ENCODE measurements around the gene IQCM.
"Not testable (repeated sequence)": the region's sequence is repeated elsewhere in the genome, so short reads cannot be mapped to it uniquely, and the experiment has no call there.

The IQCM gene

GRCh38 chr4:149499726-149500125 is 315.9 kb downstream of the IQCM start:
- FAIRE-seq (no peak), DNase-seq (ENCODE audit: insufficient read length, low spot score) (no peak)
- no peak for TF ChIP-seq TAF1 (IDR thresholded peaks at IDR 0.05; ENCODE audit: low read depth, low read length)
- TF ChIP-seq POLR2A (IDR thresholded peaks at IDR 0.05; ENCODE audit: low read depth, low read length): no peak
- TF ChIP-seq SPI1 (IDR thresholded peaks at IDR 0.05; ENCODE audit: low read depth, low read length): no peak
- no peak for TF ChIP-seq POU2F2 (IDR thresholded peaks at IDR 0.05; ENCODE audit: low read depth, low read length)
- TF ChIP-seq PAX5 (IDR thresholded peaks at IDR 0.05; ENCODE audit: insufficient read depth, low read length, severe bottlenecking): no peak
- TF ChIP-seq POLR2AphosphoS5 (IDR thresholded peaks at IDR 0.05; ENCODE audit: low read depth, low read length): no peak

- TF ChIP-seq SPI1 (IDR thresholded peaks at IDR 0.05; ENCODE audit: low read depth, low read length): no peak
- no peak for TF ChIP-seq POLR2A (IDR thresholded peaks at IDR 0.05; ENCODE audit: low read depth, low read length)
- TF ChIP-seq POU2F2 (IDR thresholded peaks at IDR 0.05; ENCODE audit: low read depth, low read length): no peak
- no peak for TF ChIP-seq TAF1 (IDR thresholded peaks at IDR 0.05; ENCODE audit: low read depth, low read length)
- no peak for TF ChIP-seq PAX5 (IDR thresholded peaks at IDR 0.05; ENCODE audit: insufficient read depth, low read length, severe bottlenecking)
- no peak for TF ChIP-seq POLR2AphosphoS5 (IDR thresholded peaks at IDR 0.05; ENCODE audit: low read depth, low read length)
- FAIRE-seq: no peak
- no peak for DNase-seq (ENCODE audit: insufficient read length, low spot score)
These were observed 317.4 kb downstream of the IQCM start for GRCh38 chr4:149498246-149498645.

- no peak for FAIRE-seq
- DNase-seq (ENCODE audit: insufficient read length, low spot score): no peak
- TF ChIP-seq SPI1 (IDR thresholded peaks at IDR 0.05; ENCODE audit: low read depth, low read length): no peak
- no peak for TF ChIP-seq POLR2A (IDR thresholded peaks at IDR 0.05; ENCODE audit: low read depth, low read length)
- TF ChIP-seq POLR2AphosphoS5 (IDR thresholded peaks at IDR 0.05; ENCODE audit: low read depth, low read length): no peak
- TF ChIP-seq TAF1 (IDR thresholded peaks at IDR 0.05; ENCODE audit: low read depth, low read length): no peak
- TF ChIP-seq POU2F2 (IDR thresholded peaks at IDR 0.05; ENCODE audit: low read depth, low read length): no peak
- TF ChIP-seq PAX5 (IDR thresholded peaks at IDR 0.05; ENCODE audit: insufficient read depth, low read length, severe bottlenecking): no peak
These were observed 322.2 kb downstream of the IQCM start for GRCh38 chr4:149493492-149493891.

GRCh38 chr4:149489321-149489720 is 326.3 kb downstream of the IQCM start:
- no peak for DNase-seq (ENCODE audit: insufficient read length, low spot score)
- TF ChIP-seq POLR2A (IDR thresholded peaks at IDR 0.05; ENCODE audit: low read depth, low read length) (no peak), PAX5 (IDR thresholded peaks at IDR 0.05; ENCODE audit: insufficient read depth, low read length, severe bottlenecking) (no peak), POU2F2 (IDR thresholded peaks at IDR 0.05; ENCODE audit: low read depth, low read length) (no peak)
- FAIRE-seq: no peak

- DNase-seq (ENCODE audit: insufficient read length, low spot score): no peak
- FAIRE-seq: no peak
- no peak for TF ChIP-seq POU2F2 (IDR thresholded peaks at IDR 0.05; ENCODE audit: low read depth, low read length)
- no peak for TF ChIP-seq SPI1 (IDR thresholded peaks at IDR 0.05; ENCODE audit: low read depth, low read length)
- TF ChIP-seq POLR2AphosphoS5 (IDR thresholded peaks at IDR 0.05; ENCODE audit: low read depth, low read length): no peak
- no peak for TF ChIP-seq PAX5 (IDR thresholded peaks at IDR 0.05; ENCODE audit: insufficient read depth, low read length, severe bottlenecking)
- TF ChIP-seq POLR2A (IDR thresholded peaks at IDR 0.05; ENCODE audit: low read depth, low read length): no peak
- no peak for TF ChIP-seq TAF1 (IDR thresholded peaks at IDR 0.05; ENCODE audit: low read depth, low read length)
These were observed 328.8 kb downstream of the IQCM start for GRCh38 chr4:149486861-149487260.

- DNase-seq (ENCODE audit: insufficient read length, low spot score); FAIRE-seq: not testable (repeated sequence)
These were observed 347.0 kb downstream of the IQCM start for GRCh38 chr4:149468669-149469068.

GRCh38 chr4:149466446-149466845 is 349.2 kb downstream of the IQCM start:
- TF ChIP-seq PAX5 (IDR thresholded peaks at IDR 0.05; ENCODE audit: insufficient read depth, low read length, severe bottlenecking) (no peak), TAF1 (IDR thresholded peaks at IDR 0.05; ENCODE audit: low read depth, low read length) (no peak), POLR2A (IDR thresholded peaks at IDR 0.05; ENCODE audit: low read depth, low read length) (no peak), SPI1 (IDR thresholded peaks at IDR 0.05; ENCODE audit: low read depth, low read length) (no peak), POLR2AphosphoS5 (IDR thresholded peaks at IDR 0.05; ENCODE audit: low read depth, low read length) (no peak), POU2F2 (IDR thresholded peaks at IDR 0.05; ENCODE audit: low read depth, low read length) (no peak)
- DNase-seq (ENCODE audit: insufficient read length, low spot score): no peak
- no peak for FAIRE-seq

- DNase-seq (ENCODE audit: insufficient read length, low spot score) (no peak), FAIRE-seq (no peak)
- TF ChIP-seq POLR2A (IDR thresholded peaks at IDR 0.05; ENCODE audit: low read depth, low read length) (no peak), TAF1 (IDR thresholded peaks at IDR 0.05; ENCODE audit: low read depth, low read length) (no peak), SPI1 (IDR thresholded peaks at IDR 0.05; ENCODE audit: low read depth, low read length) (no peak), PAX5 (IDR thresholded peaks at IDR 0.05; ENCODE audit: insufficient read depth, low read length, severe bottlenecking) (no peak), POLR2AphosphoS5 (IDR thresholded peaks at IDR 0.05; ENCODE audit: low read depth, low read length) (no peak), POU2F2 (IDR thresholded peaks at IDR 0.05; ENCODE audit: low read depth, low read length) (no peak)
These were observed 349.7 kb downstream of the IQCM start for GRCh38 chr4:149465955-149466354.

- TF ChIP-seq TAF1 (IDR thresholded peaks at IDR 0.05; ENCODE audit: low read depth, low read length) (no peak), POLR2A (IDR thresholded peaks at IDR 0.05; ENCODE audit: low read depth, low read length) (no peak), PAX5 (IDR thresholded peaks at IDR 0.05; ENCODE audit: insufficient read depth, low read length, severe bottlenecking) (no peak), POU2F2 (IDR thresholded peaks at IDR 0.05; ENCODE audit: low read depth, low read length) (no peak), SPI1 (IDR thresholded peaks at IDR 0.05; ENCODE audit: low read depth, low read length) (no peak), POLR2AphosphoS5 (IDR thresholded peaks at IDR 0.05; ENCODE audit: low read depth, low read length) (no peak)
- FAIRE-seq: no peak
- no peak for DNase-seq (ENCODE audit: insufficient read length, low spot score)
These were observed 372.1 kb downstream of the IQCM start for GRCh38 chr4:149443537-149443936.

GRCh38 chr4:149441338-149441737 is 374.3 kb downstream of the IQCM start:
- TF ChIP-seq POLR2AphosphoS5 (IDR thresholded peaks at IDR 0.05; ENCODE audit: low read depth, low read length): no peak
- TF ChIP-seq SPI1 (IDR thresholded peaks at IDR 0.05; ENCODE audit: low read depth, low read length): no peak
- no peak for TF ChIP-seq POLR2A (IDR thresholded peaks at IDR 0.05; ENCODE audit: low read depth, low read length)
- no peak for TF ChIP-seq PAX5 (IDR thresholded peaks at IDR 0.05; ENCODE audit: insufficient read depth, low read length, severe bottlenecking)
- no peak for TF ChIP-seq TAF1 (IDR thresholded peaks at IDR 0.05; ENCODE audit: low read depth, low read length)
- FAIRE-seq (no peak), DNase-seq (ENCODE audit: insufficient read length, low spot score) (no peak)
